GM19372 (cell line): ENCODE results near the gene POLN.

Source experiments
- ATAC-seq: cut with Tn5 transposase; IDR thresholded peaks from one replicate; pipeline ENCODE4 v1.9.1; 2021; ENCODE audit warnings: mild to moderate bottlenecking, low read depth, moderate library complexity; ENCODE audit not compliant: unreplicated experiment

Gene POLN

GRCh38 chr4:2252530-2253091 is 10.7 kb upstream of the POLN start:
- ATAC-seq: no peak

GRCh38 chr4:2251795-2252529 is 10.0 kb upstream of the POLN start:
- no peak for ATAC-seq

- no peak for ATAC-seq
Measured at GRCh38 chr4:2251073-2251794, 9.3 kb upstream of the POLN start.

GRCh38 chr4:2250357-2251072 is 8.6 kb upstream of the POLN start:
- no peak for ATAC-seq

- ATAC-seq: no peak
Measured at GRCh38 chr4:2249526-2250356, 7.8 kb upstream of the POLN start.

- ATAC-seq: no peak
Measured at GRCh38 chr4:2248821-2249261, 6.9 kb upstream of the POLN start.

GRCh38 chr4:2248044-2248780 is 6.3 kb upstream of the POLN start:
- no peak for ATAC-seq

GRCh38 chr4:2247128-2248043 is 5.5 kb upstream of the POLN start:
- no peak for ATAC-seq

GRCh38 chr4:2246384-2247127 is 4.6 kb upstream of the POLN start:
- no peak for ATAC-seq

GRCh38 chr4:2245787-2246275 is 3.9 kb upstream of the POLN start:
- no peak for ATAC-seq

- ATAC-seq: no peak
Measured at GRCh38 chr4:2245057-2245786, 3.3 kb upstream of the POLN start.

- no peak for ATAC-seq
Measured at GRCh38 chr4:2243681-2244380, 1.9 kb upstream of the POLN start.

GRCh38 chr4:2241003-2241402 is 918 bp downstream of the POLN start:
- ATAC-seq: no peak

GRCh38 chr4:2236944-2237666 is 4.8 kb downstream of the POLN start:
- ATAC-seq: no peak

GRCh38 chr4:2231082-2231481 is 10.8 kb downstream of the POLN start:
- ATAC-seq: no peak

GRCh38 chr4:2226261-2226660 is 15.7 kb downstream of the POLN start:
- ATAC-seq: no peak
